Erythroblast (primary cell): ENCODE results near the gene GPC4.

ENCODE experiments used
- GATA1 ChIP-seq: IDR thresholded peaks from 2 replicates; pipeline ENCODE4 v1.6.1; 2011; ENCODE audit warnings: low read depth, mild to moderate bottlenecking, control low read depth, low read length, moderate library complexity
- POLR2A ChIP-seq: IDR thresholded peaks from 2 replicates; pipeline ENCODE4 v1.6.1; 2011; ENCODE audit warnings: mild to moderate bottlenecking, low read length

GRCh38 chrX:133300591-133300990 lies 114.7 kb downstream of the GPC4 start:
- no peak for TF ChIP-seq POLR2A
- TF ChIP-seq GATA1: no peak
